DND-41 (cell line): ENCODE results near the gene CCL25.

Source experiments
- ATAC-seq: fragments of 200-7000 bp; cut with Tn5 transposase; 3 replicates; pipeline ENCODE4 v1.9.1; 2021; ENCODE audit warnings: low read depth; ENCODE audit not compliant: insufficient read depth
- DNase-seq: peaks from one replicate; pipeline ENCODE4 v3.0.0-alpha.2; 2020
- H2AFZ ChIP-seq: 2 replicates; pipeline ENCODE4 v1.6.0; 2012; ENCODE audit warnings: low read depth, low read length
- H3K27ac ChIP-seq: 2 replicates; pipeline ENCODE4 v1.5.1; 2012; ENCODE audit warnings: low read length, inconsistent platforms
- H3K27me3 ChIP-seq: fragments of 200-600 bp; sonication (generic); 2 replicates; pipeline ENCODE4 v1.6.0; 2012; ENCODE audit warnings: low read length, mild to moderate bottlenecking, inconsistent platforms; ENCODE audit not compliant: insufficient read depth, poor library complexity
- H3K36me3 ChIP-seq: 2 replicates; pipeline ENCODE4 v1.5.1; 2012; ENCODE audit warnings: low read length, inconsistent platforms; ENCODE audit not compliant: insufficient read depth
- H3K4me1 ChIP-seq: 2 replicates; pipeline ENCODE4 v1.5.1; 2012; ENCODE audit warnings: mild to moderate bottlenecking, low read length; ENCODE audit not compliant: insufficient read depth
- H3K4me2 ChIP-seq: 2 replicates; pipeline ENCODE4 v1.6.0; 2012; ENCODE audit warnings: mild to moderate bottlenecking, moderate library complexity, low read length, inconsistent platforms; ENCODE audit not compliant: insufficient read depth
- H3K4me3 ChIP-seq, 2 experiments: fragments of 200-600 bp in 1 of 2; shearing (Covaris generic) in 1 of 2; 2 replicates each; pipeline ENCODE4 v1.5.1; 2012 to 2016; ENCODE audit warnings: inconsistent platforms in 2 of 2, low read length in 2 of 2, mild to moderate bottlenecking in 2 of 2, low read depth in 1 of 2, moderate library complexity in 1 of 2
- H3K79me2 ChIP-seq: 2 replicates; pipeline ENCODE4 v1.6.0; 2012; ENCODE audit warnings: low read length, inconsistent platforms; ENCODE audit not compliant: insufficient read depth
- H3K9ac ChIP-seq: 2 replicates; pipeline ENCODE4 v1.6.0; 2012; ENCODE audit warnings: low read depth, mild to moderate bottlenecking, inconsistent platforms, low read length, moderate library complexity
- H3K9me3 ChIP-seq: 2 replicates; pipeline ENCODE4 v1.5.1; 2012; ENCODE audit warnings: low read length, moderate library complexity, mild to moderate bottlenecking, inconsistent platforms; ENCODE audit not compliant: insufficient read depth, severe bottlenecking
- H4K20me1 ChIP-seq: 2 replicates; pipeline ENCODE4 v1.6.0; 2012; ENCODE audit warnings: low read length; ENCODE audit not compliant: insufficient read depth
- CTCF ChIP-seq: IDR thresholded peaks from 2 replicates; pipeline ENCODE4 v1.5.1; 2012; ENCODE audit warnings: borderline replicate concordance, low read length, moderate library complexity, mild to moderate bottlenecking; ENCODE audit not compliant: poor library complexity, severe bottlenecking; ENCODE audit errors: extremely low read depth
- EZH2 ChIP-seq: IDR thresholded peaks from 3 replicates; pipeline ENCODE4 v1.6.1; 2012; ENCODE audit warnings: borderline replicate concordance, low read depth, mild to moderate bottlenecking, moderate library complexity, low read length, inconsistent platforms; ENCODE audit not compliant: severe bottlenecking

CCL25 gene

GRCh38 chr19:8107301-8107903, 54.8 kb downstream of the CCL25 start:
- Histone ChIP-seq H2AFZ (no peak overlapping the region), H4K20me1 (no peaks in the 10 kb centered on the region), H3K4me3 (no peak overlapping the region), H3K27ac (no peak overlapping the region), H3K9me3 (peaks cover 3% of the 10 kb centered on the region), H3K79me2 (no peaks in the 10 kb centered on the region), H3K4me2 (no peak overlapping the region), H3K36me3 (no peaks in the 10 kb centered on the region), H3K9ac (no peak overlapping the region), H3K4me1 (no peaks in the 10 kb centered on the region), H3K27me3 (no peaks in the 10 kb centered on the region)
- ATAC-seq (no peak), DNase-seq (no peak)
- TF ChIP-seq EZH2 (no peak), CTCF (no peak)

- Histone ChIP-seq H3K79me2 (no peaks in the 10 kb centered on the region), H3K27ac (no peak overlapping the region), H3K36me3 (no peaks in the 10 kb centered on the region), H3K9ac (no peak overlapping the region), H3K9me3 (peaks cover 3% of the 10 kb centered on the region), H3K4me3 (no peak overlapping the region), H3K4me1 (no peaks in the 10 kb centered on the region), H4K20me1 (no peaks in the 10 kb centered on the region), H3K27me3 (no peaks in the 10 kb centered on the region), H2AFZ (no peak overlapping the region), H3K4me2 (no peak overlapping the region)
- TF ChIP-seq EZH2 = no peak
- no peak for TF ChIP-seq CTCF
- DNase-seq (no peak), ATAC-seq (no peak)
Measured at GRCh38 chr19:8108560-8109445, 56.2 kb downstream of the CCL25 start.

GRCh38 chr19:8109455-8109854, 56.9 kb downstream of the CCL25 start:
- H3K4me2 ChIP-seq = no peak overlapping the region
- TF ChIP-seq EZH2 (no peak), CTCF (no peak)
- no peak overlapping the region for H3K9ac ChIP-seq

More at GRCh38 chr19:8109455-8109854, 56.9 kb downstream of the CCL25 start:
- H3K79me2 ChIP-seq = no peaks in the 10 kb centered on the region
- H4K20me1 ChIP-seq = no peaks in the 10 kb centered on the region
- no peaks in the 10 kb centered on the region for H3K36me3 ChIP-seq
- H2AFZ ChIP-seq = no peak overlapping the region
- DNase-seq (no peak), ATAC-seq (no peak)
- peaks cover 3% of the 10 kb centered on the region for H3K9me3 ChIP-seq
- H3K4me3 ChIP-seq = no peak overlapping the region
- no peak overlapping the region for H3K27ac ChIP-seq
- no peaks in the 10 kb centered on the region for H3K27me3 ChIP-seq
- H3K4me1 ChIP-seq = no peaks in the 10 kb centered on the region
